Testis (tissue), 3 donors: Measurements from ENCODE around the gene C19orf33. TPM values are rescaled to one million over a fixed set of nuclear protein-coding genes. Genes with fewer than 3 reads are reported as not detected.

Experiments
- DNase-seq: peaks from one replicate; pipeline ENCODE4 v3.0.0-alpha.2; 2019
- H3K27ac ChIP-seq, 2 donors: fragments of 200-600 bp; sonication (generic); one replicate each; pipeline ENCODE4 v1.5.1; 2019
- H3K27me3 ChIP-seq: fragments of 200-600 bp; sonication (generic); one replicate; pipeline ENCODE4 v1.5.1; 2019
- H3K36me3 ChIP-seq: fragments of 200-600 bp; sonication (generic); one replicate; pipeline ENCODE4 v1.5.1; 2017; ENCODE audit warnings: low read depth; ENCODE audit errors: missing control alignments
- H3K4me1 ChIP-seq: fragments of 200-600 bp; sonication (generic); one replicate; pipeline ENCODE4 v1.5.1; 2019
- H3K4me3 ChIP-seq, 2 donors: fragments of 200-600 bp; sonication (generic); one replicate each; pipeline ENCODE4 v1.5.1; 2017 to 2019
- H3K9me3 ChIP-seq: fragments of 200-600 bp; sonication (generic); one replicate; pipeline ENCODE4 v1.5.1; 2017
- CTCF ChIP-seq, 3 experiments: fragments of 450-650 bp in 2 of 3; fragments of 200-600 bp in 1 of 3; sonication (generic) in 1 of 3; IDR thresholded peaks; one replicate each; pipeline ENCODE4 v1.5.1; 2016 to 2019; ENCODE audit warnings: antibody characterized with exemption in 3 of 3, mild to moderate bottlenecking in 2 of 3, moderate library complexity in 1 of 3
- POLR2A ChIP-seq: fragments of 450-650 bp; IDR thresholded peaks from one replicate; pipeline ENCODE4 v1.6.1; 2017; ENCODE audit warnings: antibody characterized with exemption, mild to moderate bottlenecking, moderate library complexity
- WGBS, 2 donors: methylation state at CpG; one replicate each; pipeline ENCODE4 v1.1.5; 2018; 5-methylcytosine and 5-hydroxymethylcytosine counted together
- intact Hi-C: fragments of 100-400 bp; cut with DNase I; formaldehyde crosslinking; loops from one replicate; pipeline ENCODE4 v1.15.1; 2023; ENCODE audit warnings: low total_unique reads
- polyA plus RNA-seq: library from polyadenylated mRNA; stranded (reverse); fragments of 350-450 nt; fragmentation: Illumina TruSeq; extraction: RNeasy Lipid Tissue Mini Kit (QIAGEN cat#74804); gene quantifications from one replicate; pipeline ENCODE4 v1.2.3, GENCODE V29; 2014; ENCODE audit warnings: low read depth, low replicate concordance; ENCODE audit not compliant: insufficient read depth
- total RNA-seq, 2 donors: library from RNA; depleted of rRNA; stranded (reverse); fragments of >200 nt; gene quantifications; one replicate each; pipeline ENCODE4 v1.2.3, GENCODE V29; 2016

C19orf33 gene
- total and polyA plus RNA-seq, 3 donors from 2014 or later, result 1.1 to 7.9 (median 1.7) TPM

DNA sequence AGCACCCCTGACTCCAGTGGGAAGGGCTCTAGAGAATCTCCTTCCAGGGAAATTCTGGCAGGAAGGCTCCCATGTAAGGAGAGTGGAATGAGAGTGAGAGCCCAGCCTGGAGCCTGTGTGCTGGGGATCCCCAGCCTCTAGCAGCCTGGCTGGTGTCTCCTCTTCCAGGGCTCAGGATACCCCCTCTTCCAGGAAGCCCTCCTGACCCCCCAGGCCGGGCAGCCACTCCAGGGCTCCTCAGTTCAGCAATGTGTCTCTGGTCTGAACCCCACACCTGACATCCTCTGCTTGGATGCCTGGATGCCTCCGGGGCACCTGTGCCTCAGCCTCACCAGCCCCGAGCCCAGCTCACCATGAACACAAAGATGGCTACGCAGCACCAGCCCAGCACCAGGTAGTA, 3.0 kb downstream of the C19orf33 start:
- intact Hi-C loops, result no loop called here
- Histone ChIP-seq H3K4me1 (no peaks in the 10 kb centered on the region), H3K27me3 (no peaks in the 10 kb centered on the region), H3K36me3 (no peaks in the 10 kb centered on the region), H3K4me3 (no peak overlapping the region), H3K9me3 (no peaks in the 10 kb centered on the region), H3K27ac (no peak overlapping the region)
- no peak for DNase-seq
- 97% methylated on average over 4 of the region's 4 CpGs for WGBS, 2 donors
- TF ChIP-seq CTCF (IDR thresholded peaks at IDR 0.05) (no peak), POLR2A (no peak)

DNA sequence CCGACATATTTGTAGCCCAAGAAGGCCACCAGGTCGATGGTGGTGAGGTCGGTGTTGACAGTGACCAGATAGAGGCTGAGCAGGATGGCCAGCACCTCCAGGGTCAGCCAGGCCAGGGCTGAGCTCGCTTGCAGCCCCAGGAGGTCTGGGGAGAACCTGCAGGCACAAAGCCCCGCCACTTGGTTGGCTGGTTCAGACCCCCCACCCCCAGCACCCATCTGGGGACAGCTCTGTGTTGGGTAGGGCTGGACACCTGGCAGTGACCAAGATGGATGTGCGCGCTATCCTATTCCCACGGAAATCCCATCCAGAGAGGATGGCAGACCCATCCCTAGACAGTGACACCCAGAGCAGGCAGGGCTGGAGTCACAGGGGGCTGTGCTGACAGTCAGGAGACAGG, 3.5 kb downstream of the C19orf33 start:
- Histone ChIP-seq H3K27ac (no peak overlapping the region), H3K36me3 (no peaks in the 10 kb centered on the region), H3K9me3 (no peaks in the 10 kb centered on the region), H3K4me3 (no peak overlapping the region), H3K4me1 (no peaks in the 10 kb centered on the region), H3K27me3 (no peaks in the 10 kb centered on the region)
- 79 to 89% methylated on average over 5 of the region's 8 CpGs for WGBS, 2 donors
- DNase-seq, result no peak
- intact Hi-C loops, result no loop called here
- TF ChIP-seq POLR2A, result no peak
- TF ChIP-seq CTCF (IDR thresholded peaks at IDR 0.05), result no peak

- no peak overlapping the region for H3K4me3 ChIP-seq
- H3K27me3 ChIP-seq, result no peaks in the 10 kb centered on the region
- no peaks in the 10 kb centered on the region for H3K9me3 ChIP-seq
- H3K4me1 ChIP-seq, result no peaks in the 10 kb centered on the region
- DNase-seq, result no peak
- intact Hi-C loops, result no loop called here
- no peak for TF ChIP-seq POLR2A
- TF ChIP-seq CTCF (IDR thresholded peaks at IDR 0.05), result no peak
- 90 to 94% methylated on average over 12 of the region's 12 CpGs for WGBS, 2 donors
- H3K27ac ChIP-seq, result no peak overlapping the region
- H3K36me3 ChIP-seq, result no peaks in the 10 kb centered on the region
Measured at GRCh38 chr19:38308006-38308766, 4.1 kb downstream of the C19orf33 start.

- Histone ChIP-seq H3K27me3 (no peaks in the 10 kb centered on the region), H3K9me3 (no peaks in the 10 kb centered on the region), H3K36me3 (no peaks in the 10 kb centered on the region), H3K27ac (no peak overlapping the region), H3K4me1 (no peaks in the 10 kb centered on the region), H3K4me3 (no peak overlapping the region)
- 78 to 90% methylated on average over 3 to 24 of the region's 24 CpGs for WGBS, 2 donors
- TF ChIP-seq CTCF (IDR thresholded peaks at IDR 0.05), result no peak
- TF ChIP-seq POLR2A, result no peak
- intact Hi-C loops, result no loop called here
- DNase-seq, result no peak
Measured at GRCh38 chr19:38308926-38309614, 5.0 kb downstream of the C19orf33 start.
